ENCODE data around the gene PDE1A. TPM values are rescaled to one million over a fixed set of nuclear protein-coding genes. Genes with fewer than 3 reads are reported as not detected.

Gene PDE1A
- total and polyA plus RNA-seq, 4 donors = 0.64 to 5.2 (median 1.7) TPM

- Histone ChIP-seq H3K27ac (ENCODE audit: low read depth in 1 of 2, low read length in 2 of 2) (no peak overlapping the region), H3K9me3 (ENCODE audit: control insufficient read depth in 4 of 4, low read length in 3 of 4) (no peaks in the 10 kb centered on the region), H3K9ac (ENCODE audit: low read depth in 1 of 2, low read length in 2 of 2) (no peak overlapping the region), H3K36me3 (ENCODE audit: control insufficient read depth in 4 of 4, insufficient read depth in 3 of 4, low read depth in 1 of 4, low read length in 3 of 4) (no peaks in the 10 kb centered on the region), H3K4me3 (ENCODE audit: low read depth in 1 of 3, low read length in 3 of 3) (no peak overlapping the region), H3K27me3 (ENCODE audit: control insufficient read depth in 4 of 4, insufficient read depth in 4 of 4, low read length in 3 of 4) (peaks cover 0 to 4% (median 0%) of the 10 kb centered on the region in 4 donors), H3K4me1 (ENCODE audit: control insufficient read depth in 4 of 4, insufficient read depth in 4 of 4, low read length in 3 of 4) (no peaks in the 10 kb centered on the region)
- DNase-seq (ENCODE audit: low spot score) = no peak
- no peak for TF ChIP-seq RAD21 (IDR thresholded peaks at IDR 0.05)
- TF ChIP-seq SP1 (IDR thresholded peaks at IDR 0.05) = no peak
- TF ChIP-seq EGR1 (IDR thresholded peaks at IDR 0.05; ENCODE audit: low read depth in 2 of 2) = no peak
- no peak for TF ChIP-seq JUND (IDR thresholded peaks at IDR 0.05)
- TF ChIP-seq, protein P1, sequence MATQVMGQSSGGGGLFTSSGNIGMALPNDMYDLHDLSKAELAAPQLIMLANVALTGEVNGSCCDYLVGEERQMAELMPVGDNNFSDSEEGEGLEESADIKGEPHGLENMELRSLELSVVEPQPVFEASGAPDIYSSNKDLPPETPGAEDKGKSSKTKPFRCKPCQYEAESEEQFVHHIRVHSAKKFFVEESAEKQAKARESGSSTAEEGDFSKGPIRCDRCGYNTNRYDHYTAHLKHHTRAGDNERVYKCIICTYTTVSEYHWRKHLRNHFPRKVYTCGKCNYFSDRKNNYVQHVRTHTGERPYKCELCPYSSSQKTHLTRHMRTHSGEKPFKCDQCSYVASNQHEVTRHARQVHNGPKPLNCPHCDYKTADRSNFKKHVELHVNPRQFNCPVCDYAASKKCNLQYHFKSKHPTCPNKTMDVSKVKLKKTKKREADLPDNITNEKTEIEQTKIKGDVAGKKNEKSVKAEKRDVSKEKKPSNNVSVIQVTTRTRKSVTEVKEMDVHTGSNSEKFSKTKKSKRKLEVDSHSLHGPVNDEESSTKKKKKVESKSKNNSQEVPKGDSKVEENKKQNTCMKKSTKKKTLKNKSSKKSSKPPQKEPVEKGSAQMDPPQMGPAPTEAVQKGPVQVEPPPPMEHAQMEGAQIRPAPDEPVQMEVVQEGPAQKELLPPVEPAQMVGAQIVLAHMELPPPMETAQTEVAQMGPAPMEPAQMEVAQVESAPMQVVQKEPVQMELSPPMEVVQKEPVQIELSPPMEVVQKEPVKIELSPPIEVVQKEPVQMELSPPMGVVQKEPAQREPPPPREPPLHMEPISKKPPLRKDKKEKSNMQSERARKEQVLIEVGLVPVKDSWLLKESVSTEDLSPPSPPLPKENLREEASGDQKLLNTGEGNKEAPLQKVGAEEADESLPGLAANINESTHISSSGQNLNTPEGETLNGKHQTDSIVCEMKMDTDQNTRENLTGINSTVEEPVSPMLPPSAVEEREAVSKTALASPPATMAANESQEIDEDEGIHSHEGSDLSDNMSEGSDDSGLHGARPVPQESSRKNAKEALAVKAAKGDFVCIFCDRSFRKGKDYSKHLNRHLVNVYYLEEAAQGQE (IDR thresholded peaks at IDR 0.05) = no peak
- TF ChIP-seq, protein P2, sequence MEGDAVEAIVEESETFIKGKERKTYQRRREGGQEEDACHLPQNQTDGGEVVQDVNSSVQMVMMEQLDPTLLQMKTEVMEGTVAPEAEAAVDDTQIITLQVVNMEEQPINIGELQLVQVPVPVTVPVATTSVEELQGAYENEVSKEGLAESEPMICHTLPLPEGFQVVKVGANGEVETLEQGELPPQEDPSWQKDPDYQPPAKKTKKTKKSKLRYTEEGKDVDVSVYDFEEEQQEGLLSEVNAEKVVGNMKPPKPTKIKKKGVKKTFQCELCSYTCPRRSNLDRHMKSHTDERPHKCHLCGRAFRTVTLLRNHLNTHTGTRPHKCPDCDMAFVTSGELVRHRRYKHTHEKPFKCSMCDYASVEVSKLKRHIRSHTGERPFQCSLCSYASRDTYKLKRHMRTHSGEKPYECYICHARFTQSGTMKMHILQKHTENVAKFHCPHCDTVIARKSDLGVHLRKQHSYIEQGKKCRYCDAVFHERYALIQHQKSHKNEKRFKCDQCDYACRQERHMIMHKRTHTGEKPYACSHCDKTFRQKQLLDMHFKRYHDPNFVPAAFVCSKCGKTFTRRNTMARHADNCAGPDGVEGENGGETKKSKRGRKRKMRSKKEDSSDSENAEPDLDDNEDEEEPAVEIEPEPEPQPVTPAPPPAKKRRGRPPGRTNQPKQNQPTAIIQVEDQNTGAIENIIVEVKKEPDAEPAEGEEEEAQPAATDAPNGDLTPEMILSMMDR (IDR thresholded peaks at IDR 0.05; ENCODE audit: low read depth, low read length, missing input control) = no peak
- no peak for TF ChIP-seq YY1 (IDR thresholded peaks at IDR 0.05)
- no peak for TF ChIP-seq FOXA2 (IDR thresholded peaks at IDR 0.05)
- TF ChIP-seq HNF4A (conservative IDR thresholded peaks at IDR 0.05) = no peak
- TF ChIP-seq FOXA1 (IDR thresholded peaks at IDR 0.05) = no peak
- WGBS = 66% methylated on average over 1 of the region's 1 CpG
Measured at GRCh38 chr2:182144776-182145165, 282.1 kb downstream of the PDE1A start.

DNA sequence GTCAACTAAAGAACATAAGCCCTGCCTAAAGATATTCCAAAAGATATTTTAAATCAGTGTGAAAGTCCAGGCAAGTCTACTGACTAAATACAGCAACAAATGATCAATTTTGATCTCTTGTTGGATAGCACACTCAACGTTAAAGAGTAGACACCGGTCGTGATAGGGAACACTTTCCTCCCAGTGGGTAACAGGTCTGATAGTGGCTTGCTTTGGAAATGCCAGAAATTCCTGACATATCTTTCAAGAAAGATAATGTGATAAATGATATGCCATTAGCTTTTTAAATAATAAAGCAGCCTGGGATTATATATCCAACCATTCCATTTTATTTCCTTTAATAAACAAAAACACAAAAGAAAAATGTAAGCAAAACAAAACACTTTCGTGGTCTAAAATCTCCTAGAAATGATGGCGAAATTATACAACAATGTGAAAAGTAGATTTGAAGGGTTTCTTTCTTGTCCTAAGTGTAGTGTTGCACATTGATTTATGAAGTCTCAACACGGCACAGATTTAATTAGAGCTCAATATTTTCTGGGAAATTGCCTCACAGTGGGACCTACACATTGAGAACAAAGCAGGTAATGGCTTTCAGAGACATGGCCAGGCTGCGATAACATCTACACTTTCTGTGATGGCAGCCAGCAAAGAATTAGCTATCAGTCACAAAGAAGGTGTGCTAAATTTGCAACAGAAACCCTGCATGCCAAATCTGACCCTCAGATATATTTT is 282.6 kb downstream of the PDE1A start:
- Histone ChIP-seq H3K4me3 (ENCODE audit: low read depth in 1 of 3, low read length in 3 of 3) (no peak overlapping the region), H3K9ac (ENCODE audit: low read depth in 1 of 2, low read length in 2 of 2) (no peak overlapping the region), H3K36me3 (ENCODE audit: control insufficient read depth in 4 of 4, insufficient read depth in 3 of 4, low read depth in 1 of 4, low read length in 3 of 4) (no peaks in the 10 kb centered on the region), H3K9me3 (ENCODE audit: control insufficient read depth in 4 of 4, low read length in 3 of 4) (no peaks in the 10 kb centered on the region), H3K4me1 (ENCODE audit: control insufficient read depth in 4 of 4, insufficient read depth in 4 of 4, low read length in 3 of 4) (no peaks in the 10 kb centered on the region), H3K27ac (ENCODE audit: low read depth in 1 of 2, low read length in 2 of 2) (no peak overlapping the region), H3K27me3 (ENCODE audit: control insufficient read depth in 4 of 4, insufficient read depth in 4 of 4, low read length in 3 of 4) (peaks cover 0 to 4% (median 0%) of the 10 kb centered on the region in 4 donors)
- no peak for DNase-seq (ENCODE audit: low spot score)
- TF ChIP-seq NR2F2 (IDR thresholded peaks at IDR 0.05) (no peak), RXRA (IDR thresholded peaks at IDR 0.05) (no peak), SP1 (IDR thresholded peaks at IDR 0.05) (no peak), RAD21 (IDR thresholded peaks at IDR 0.05) (no peak), ATF3 (IDR thresholded peaks at IDR 0.05) (no peak), GABPA (IDR thresholded peaks at IDR 0.05 in 1 of 2, conservative IDR thresholded peaks at IDR 0.05 in 1 of 2) (no peak), EGR1 (IDR thresholded peaks at IDR 0.05; ENCODE audit: low read depth in 2 of 2) (no peak), HNF4G (IDR thresholded peaks at IDR 0.05) (no peak), HNF4A (conservative IDR thresholded peaks at IDR 0.05) (no peak), TAF1 (conservative IDR thresholded peaks at IDR 0.05) (no peak), ZBTB33 (IDR thresholded peaks at IDR 0.05) (no peak), FOXA2 (IDR thresholded peaks at IDR 0.05) (no peak)
- TF ChIP-seq, protein P3, sequence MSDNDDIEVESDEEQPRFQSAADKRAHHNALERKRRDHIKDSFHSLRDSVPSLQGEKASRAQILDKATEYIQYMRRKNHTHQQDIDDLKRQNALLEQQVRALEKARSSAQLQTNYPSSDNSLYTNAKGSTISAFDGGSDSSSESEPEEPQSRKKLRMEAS (IDR thresholded peaks at IDR 0.05) = no peak
- TF ChIP-seq, protein P1 (IDR thresholded peaks at IDR 0.05) = no peak
- WGBS = 68% methylated on average over 7 of the region's 7 CpGs
